ENCODE measurements around the gene UNC45B.
"Not testable (repeated sequence)": the region's sequence is repeated elsewhere in the genome, so short reads cannot be mapped to it uniquely, and the experiment has no call there.

Gene UNC45B

DNA sequence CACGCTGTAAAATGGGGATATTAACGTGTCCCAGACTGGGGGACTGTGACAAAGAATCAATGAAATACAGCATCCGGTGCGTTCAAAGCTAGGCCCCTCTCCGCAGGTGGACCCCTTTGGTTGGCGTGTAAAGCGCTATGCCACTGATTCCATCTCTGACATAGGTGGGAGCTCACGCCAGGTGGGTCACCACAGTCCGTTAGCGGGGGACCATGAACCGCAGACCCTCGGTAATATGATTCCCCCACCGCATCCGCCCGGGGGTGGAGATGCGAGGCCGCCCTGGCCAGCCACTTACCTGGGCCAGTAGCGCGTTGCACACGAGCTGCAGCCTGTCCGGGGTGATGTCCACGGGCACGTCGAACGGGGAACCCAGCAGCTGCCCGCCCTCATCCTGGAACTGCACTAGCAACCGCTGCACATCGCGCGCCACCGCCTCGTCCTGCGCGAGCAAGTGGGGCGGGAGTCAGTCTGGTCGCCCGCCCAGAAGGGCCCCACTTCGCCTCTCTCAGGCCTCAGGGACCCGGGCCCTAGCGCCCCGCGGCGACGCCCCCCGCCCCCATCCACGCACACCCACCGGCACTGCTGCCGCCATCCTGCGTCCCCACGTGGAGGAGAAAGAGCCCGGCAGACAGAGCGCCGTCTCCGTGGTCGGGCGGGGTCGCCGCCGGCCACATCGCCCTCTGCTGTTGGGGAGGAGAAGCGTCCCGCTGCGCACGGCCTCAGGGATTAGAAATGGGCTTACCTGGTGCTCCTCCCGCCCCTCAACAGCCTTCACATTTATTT is 5.7 kb upstream of the UNC45B start, which contains the start of gene NLE1:
TSS of gene NLE1 (minus strand) at position 623 of the 786 bp plus-strand sequence. CDS start at position 595, 28 bp downstream.
- DNase-seq, result peak; percentile 63

DNA sequence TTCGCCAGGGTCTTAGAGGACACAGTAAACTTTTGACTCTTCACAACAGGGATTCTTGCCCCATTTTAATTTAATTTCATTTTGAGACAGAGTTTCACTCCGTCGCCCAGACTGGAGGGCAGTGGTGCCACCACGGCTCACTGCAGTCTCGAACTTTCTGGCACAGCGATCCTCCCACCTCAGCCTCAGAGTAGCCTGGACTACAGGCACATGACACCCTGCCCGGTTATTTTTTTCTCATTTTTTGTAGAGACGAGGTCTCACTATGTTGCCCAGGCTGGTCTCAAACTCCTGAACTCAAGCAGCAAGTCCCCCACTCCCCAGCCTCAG is 5.2 kb upstream of the UNC45B start:
- no peak for DNase-seq

DNA sequence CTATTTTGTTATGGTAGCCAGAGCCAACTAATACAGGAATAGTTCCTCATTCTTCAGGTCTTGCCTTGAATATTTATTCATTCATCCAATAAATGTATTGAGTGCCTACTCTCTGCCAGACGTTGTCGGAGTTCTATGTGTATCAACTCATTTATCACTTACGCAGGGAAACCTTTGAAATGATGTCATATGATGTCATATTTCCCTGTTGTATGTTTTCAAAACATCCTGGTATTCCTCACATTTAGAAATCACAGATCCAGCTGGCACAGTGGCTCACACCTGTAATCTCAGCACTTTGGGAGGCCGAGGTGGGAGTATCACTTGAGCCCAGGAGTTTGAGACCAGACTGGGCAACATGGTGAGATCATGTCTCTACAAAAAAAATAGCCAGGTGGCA is 2.8 kb upstream of the UNC45B start:
- DNase-seq, result no peak

DNA sequence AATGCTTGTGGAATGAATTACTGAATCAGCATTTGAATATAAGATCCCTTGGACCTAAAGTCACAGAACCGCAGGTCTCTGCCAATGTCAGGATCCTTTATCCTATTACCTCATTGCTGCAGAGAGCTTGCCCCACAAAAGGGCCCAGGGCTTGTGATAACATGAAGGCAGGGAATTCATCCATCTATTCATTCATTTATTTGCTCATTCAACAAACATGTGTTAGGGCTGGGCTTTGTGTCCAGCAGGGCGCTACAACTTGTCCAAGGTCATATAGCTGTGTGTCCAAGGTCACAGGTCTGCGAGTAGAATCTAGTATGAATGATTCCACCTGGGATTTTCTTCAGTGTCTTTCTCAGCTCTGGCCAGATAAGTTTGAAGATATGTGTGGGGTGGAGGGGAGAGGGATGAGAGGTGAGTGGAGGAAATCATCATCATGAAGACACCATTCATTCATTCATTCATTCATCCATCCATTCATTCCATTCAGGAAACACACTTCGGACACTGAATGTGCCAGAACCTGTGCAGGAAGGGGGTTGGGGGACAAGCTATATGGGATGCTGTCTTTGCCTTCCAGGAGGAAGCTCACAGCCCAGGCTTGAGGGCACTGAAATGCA is 1.3 kb upstream of the UNC45B start:
- no peak for DNase-seq

DNA sequence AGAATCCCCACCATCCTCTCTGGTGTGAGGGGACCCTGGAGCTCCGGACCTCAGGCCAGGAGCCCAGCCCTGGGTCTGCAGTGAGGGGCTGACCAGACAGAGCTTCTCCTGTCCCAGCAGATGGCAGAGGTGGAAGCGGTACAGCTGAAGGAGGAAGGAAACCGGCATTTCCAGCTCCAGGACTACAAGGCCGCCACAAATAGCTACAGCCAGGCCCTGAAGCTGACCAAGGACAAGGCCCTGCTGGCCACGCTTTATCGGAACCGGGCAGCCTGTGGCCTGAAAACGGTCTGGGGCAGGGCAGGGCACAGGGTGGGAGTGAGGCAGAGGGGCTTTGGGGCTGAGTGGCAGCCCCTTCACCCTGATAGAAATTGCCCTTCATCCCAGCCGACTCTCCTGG is 527 bp downstream of the UNC45B start:
- no peak for DNase-seq

DNA sequence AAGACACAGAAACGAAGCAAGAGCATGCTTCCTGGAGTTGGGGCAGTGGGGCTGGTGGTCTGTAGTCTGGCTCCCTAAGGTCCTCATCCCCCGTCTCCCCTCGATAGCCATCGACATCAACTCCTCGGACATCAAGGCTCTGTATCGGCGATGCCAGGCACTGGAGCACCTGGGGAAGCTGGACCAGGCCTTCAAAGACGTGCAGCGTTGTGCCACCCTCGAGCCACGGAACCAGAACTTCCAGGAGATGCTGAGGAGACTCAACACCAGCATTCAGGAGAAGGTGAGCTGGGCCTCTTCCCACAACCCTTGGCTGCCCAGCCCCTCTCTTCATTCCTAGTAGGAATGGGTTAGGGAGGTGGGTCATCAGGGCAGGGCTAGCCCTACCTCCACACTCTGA is 2.3 kb downstream of the UNC45B start:
- DNase-seq, result no peak

DNA sequence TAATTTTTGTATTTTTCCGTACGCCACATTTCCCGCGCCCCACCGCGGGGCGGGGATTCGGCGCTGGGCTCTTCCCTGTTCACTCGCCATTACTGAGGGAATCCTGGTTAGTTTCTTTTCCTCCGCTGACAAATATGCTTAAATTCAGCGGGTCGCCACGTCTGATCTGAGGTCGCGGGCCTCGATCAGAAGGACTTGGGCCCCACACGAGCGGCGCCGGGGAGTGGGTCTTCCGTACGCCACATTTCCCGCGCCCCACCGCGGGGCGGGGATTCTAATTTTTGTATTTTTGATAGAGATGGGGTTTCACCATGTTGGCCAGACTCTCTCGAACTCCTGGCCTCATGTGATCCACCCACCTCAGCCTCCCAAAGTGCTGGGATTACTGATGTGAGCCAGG is 3.5 kb downstream of the UNC45B start:
- DNase-seq, result not testable (repeated sequence)

DNA sequence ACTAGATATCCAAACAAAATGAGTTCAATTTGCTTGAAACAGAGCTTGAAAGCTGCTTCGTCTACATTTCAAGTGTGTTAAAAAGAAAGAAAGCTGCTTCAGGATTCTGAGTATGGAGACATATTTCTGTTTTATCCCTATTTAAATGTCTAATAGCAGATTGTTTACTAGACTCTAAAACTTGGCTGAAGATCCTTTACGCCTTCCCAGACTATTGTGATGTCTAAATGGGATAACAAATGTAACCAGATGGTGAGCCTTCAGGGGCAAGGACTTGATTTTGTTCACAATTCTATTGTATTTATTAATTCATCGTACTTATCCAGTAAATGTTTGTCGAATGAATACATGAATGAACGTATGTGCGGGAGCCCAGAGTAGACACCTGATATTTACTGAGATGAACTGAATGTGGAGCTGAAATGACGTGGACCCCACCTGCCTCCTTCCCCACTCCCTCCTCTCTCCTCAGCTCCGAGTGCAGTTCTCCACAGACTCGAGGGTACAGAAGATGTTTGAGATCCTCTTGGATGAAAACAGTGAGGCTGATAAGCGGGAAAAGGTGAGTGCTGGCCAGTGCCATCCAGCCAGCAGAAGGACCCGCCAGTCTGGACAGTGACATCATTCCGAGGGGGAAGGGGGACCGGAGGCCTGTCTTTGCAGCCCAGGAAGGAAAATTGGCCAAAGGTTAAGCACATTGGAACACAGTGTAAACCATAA is 5.0 kb downstream of the UNC45B start:
- no peak for DNase-seq

DNA sequence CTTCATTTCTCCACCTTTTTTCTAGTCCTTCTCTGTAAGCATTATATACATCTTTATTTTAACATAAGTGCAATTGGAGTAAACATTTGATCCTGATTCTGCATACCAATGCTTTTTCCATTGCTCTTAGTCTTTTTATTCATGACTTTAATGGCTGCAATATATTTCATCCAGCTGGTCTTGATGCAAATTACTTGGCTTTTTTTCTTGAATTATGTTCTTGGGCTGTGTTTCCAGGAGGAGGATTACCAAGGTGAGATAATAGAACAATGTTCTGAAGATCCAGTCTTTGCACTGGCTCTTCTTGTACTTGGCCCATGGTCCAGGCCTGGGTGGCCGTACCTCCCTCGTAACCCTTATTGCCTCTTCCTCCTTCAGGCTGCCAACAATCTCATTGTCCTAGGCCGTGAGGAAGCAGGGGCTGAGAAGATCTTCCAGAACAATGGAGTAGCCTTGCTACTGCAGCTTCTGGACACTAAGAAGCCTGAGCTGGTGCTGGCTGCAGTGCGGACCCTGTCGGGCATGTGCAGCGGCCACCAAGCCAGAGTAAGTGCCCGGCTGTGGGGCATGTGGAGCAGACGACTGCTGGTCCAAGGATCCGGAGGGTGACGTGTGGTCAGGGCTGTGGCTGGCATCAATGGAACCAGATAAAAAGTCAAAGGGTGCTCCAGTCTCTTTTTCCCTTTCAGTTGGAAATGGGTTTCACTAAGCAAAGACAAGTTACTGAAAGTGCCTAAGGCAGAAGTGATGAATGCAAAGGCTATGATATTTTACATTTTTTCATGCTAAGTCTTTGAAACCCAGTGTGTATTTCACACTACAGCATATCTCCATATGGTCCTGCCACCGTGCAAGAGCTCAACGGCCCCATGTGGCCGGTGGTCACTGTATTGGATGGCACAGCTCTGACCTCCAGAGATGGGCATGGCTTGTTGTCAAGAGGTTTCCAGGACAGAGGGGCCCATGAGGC is 6.9 kb downstream of the UNC45B start:
- no peak for DNase-seq

DNA sequence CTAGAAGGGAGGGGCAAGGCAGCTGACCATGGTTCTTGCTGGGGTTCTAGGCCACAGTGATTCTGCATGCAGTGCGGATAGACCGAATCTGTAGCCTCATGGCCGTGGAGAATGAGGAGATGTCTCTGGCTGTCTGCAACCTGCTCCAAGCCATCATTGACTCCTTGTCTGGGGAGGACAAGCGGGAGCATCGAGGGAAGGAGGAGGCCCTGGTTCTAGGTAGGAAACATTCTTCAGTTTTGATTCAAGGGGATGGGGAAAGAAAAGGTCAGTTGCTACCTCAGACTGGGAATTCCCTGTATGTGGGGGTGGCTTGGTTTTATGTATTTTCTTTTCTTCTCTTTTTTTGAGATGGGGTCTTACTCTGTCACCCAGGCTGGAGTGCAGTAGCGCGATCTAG is 7.6 kb downstream of the UNC45B start:
- no peak for DNase-seq

DNA sequence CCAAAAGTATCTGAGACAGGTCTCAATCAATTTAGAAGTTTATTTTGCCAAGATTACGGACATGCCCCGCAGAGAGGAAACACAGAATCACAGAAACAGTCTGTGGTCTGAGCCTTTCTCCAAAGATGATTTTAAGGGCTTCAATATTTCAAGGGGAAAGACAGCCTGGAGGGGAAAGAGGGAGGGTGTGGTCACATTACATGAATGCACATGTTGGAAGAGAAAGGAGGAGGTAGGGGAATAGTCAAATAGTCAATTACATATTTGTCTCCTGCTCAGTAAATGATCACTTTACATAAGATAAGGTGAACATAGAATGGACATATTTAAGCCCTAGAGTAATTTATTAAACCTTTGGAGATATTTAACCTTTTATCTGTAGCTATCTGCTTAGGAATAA is 12.3 kb downstream of the UNC45B start:
- no peak for DNase-seq

DNA sequence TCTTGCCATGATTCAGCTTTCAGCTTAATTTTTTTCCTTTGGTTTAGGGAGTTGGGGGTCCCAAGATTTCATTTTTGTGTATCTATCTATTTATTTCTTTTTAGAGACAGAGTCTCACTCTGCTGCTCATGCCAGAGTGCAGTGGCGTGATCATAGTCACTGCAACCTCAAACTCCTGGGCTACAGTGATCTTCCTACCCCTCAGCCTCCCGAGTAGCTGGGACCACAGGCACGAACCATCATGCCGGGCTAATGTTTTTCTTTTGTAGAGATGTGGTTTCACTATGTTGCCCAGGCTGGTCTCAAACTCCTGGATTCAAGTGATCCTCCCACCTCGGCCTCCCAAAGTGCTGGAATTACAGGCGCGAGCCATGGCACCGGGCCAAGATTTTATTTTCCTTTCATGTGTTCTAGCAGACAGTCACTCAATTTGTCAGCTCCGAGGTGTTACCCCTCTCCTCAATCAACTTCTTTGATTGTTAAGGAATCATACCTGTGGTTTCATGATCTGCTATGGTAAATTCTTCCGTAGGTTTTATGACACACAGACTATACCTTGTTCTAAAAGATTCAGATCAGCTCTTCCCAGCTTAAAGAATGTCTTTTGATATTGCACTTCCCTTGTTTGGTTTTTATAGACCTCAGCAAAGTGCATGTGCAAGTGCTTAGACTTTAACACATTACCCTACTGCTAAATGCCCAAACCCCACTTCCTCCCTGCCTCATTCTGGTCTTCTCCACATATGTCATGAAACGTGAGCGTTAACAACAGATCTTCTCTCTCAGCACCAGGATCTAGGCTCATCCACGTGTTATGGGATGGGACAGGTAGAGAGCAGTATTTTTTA is 13.0 kb downstream of the UNC45B start:
- no peak for DNase-seq

DNA sequence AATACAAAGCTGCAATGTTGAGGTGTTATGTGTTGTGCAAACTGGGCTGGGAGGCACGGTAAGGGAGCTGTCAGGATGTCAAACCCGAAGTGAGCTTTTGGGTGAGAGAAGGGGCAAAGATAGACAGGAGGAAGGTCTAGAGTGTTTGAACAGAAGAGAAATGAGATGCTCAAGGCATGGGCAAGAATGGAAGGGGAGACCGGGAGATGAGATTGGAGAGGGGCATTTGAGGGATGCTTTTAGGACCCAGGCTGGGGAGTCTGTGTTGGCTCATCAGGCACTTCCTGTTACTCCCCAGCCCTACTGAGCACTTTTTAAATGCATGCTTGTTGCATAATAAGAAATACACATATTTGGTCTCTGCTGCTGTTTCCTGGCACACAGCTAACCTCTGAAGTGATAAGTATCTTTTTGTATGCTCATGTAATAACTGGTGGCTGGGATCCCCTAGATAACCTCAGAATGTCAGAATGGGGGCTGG is 13.7 kb downstream of the UNC45B start:
- no peak for DNase-seq

DNA sequence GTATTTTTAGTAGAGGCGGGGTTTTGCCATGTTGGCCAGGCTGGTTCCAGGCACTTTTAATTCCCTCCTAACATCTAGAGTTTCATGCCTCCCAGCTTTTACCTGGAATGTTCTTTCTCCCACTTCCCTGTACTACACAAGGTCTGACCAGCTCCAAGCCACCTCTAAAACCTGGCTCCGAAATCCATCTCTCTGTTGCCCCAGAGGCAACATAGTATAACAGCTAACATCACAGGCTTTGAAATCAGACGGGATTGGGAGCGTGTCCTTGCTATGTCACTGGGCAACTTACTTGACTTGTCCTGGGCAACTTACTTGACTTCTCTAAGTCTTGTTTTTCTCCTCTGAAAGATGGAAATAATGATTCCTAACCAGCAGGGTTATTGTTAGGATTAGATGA is 15.1 kb downstream of the UNC45B start:
- no peak for DNase-seq

DNA sequence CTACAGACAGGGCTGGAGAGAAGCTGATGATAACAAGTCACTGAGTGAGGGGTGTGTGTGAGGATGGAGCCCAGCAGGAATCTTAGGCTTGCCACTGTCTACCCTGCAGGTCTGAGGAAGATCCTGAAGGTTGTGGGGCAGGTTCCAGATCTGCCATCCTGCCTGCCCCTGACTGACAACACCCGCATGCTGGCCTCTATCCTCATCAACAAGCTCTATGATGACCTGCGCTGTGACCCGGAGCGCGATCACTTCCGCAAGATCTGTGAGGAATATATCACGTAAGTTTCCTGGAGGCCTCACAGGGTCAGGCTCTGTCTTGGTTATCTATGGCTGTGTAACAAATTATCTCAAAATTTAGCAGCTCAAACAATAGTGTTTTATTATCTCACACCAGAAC is 16.3 kb downstream of the UNC45B start:
- DNase-seq, result no peak

DNA sequence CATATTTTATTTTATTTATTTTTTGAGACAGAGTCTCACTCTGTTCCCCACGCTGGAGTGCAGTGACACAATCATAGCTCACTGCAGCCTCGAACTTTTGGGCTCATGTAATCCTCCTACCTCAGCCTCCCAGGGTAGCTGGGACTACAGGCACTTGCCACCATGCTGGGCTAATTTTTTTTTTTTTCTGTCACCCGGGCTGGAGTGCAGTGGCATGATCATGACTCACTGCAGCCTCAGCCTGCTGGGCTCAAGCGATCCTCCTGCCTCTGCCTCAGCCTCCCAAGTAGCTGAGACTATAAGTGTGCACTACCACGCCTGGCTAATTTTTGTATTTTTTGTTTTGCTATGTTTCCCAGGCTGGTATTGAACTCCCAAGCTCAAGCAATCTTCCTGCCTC is 17.1 kb downstream of the UNC45B start:
- no peak for DNase-seq

DNA sequence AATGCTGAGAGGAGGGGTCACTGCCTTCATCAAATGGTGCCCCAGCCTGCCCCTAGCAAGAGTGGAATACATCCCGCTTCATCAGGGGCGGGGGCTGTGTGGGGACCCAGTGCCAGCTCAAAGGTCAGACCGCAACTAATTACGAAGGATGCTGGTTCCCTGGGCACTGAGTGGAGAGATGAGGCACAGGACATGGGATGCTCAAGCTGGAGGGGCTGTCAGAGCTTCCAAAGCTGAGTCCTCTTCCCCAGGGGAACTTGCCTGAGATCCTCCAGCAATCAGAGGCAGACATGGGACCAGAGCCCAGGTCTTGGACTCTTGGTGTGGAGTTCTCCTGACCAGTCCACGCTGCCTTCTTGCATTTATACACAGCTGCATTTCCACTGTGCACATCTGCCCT is 18.9 kb downstream of the UNC45B start:
- DNase-seq, result no peak

DNA sequence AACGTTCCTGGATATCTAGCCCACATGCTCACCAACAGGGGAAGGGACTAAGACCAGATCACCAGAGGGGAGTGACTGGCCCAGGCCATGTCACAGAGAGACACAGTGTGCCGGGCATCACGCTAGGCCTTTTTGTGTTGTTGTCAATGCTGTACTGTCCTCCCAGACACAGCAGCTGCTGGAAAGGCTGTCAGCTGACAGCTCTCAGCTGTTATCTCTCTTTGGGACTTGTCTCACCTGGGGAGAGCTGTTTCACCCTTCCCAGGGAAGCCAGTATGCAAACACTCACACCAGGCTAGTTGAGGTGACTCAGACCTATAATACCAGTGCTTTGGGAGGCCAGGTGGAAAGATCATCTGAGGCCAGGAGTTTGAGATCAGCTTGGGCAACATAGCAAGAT is 19.4 kb downstream of the UNC45B start:
- no peak for DNase-seq

DNA sequence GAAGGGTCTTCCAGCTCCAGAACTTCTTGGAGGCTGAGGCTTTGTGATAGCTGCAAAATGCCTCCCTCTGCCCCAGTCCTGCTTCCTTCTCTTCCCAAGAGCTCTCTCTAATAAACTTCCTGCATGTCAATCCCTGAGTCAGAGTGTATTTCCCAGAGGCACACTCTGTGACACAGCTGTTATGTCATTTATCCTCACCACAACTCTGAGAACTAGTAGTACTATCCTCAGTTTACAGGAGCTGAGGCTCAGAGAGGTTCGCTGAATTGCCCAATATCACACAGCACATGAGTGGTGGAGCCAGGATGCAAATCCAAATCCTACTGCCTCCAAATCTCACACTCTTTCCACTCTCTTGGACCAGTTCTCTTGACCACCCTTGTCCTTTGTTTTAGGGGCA is 20.0 kb downstream of the UNC45B start:
- no peak for DNase-seq

DNA sequence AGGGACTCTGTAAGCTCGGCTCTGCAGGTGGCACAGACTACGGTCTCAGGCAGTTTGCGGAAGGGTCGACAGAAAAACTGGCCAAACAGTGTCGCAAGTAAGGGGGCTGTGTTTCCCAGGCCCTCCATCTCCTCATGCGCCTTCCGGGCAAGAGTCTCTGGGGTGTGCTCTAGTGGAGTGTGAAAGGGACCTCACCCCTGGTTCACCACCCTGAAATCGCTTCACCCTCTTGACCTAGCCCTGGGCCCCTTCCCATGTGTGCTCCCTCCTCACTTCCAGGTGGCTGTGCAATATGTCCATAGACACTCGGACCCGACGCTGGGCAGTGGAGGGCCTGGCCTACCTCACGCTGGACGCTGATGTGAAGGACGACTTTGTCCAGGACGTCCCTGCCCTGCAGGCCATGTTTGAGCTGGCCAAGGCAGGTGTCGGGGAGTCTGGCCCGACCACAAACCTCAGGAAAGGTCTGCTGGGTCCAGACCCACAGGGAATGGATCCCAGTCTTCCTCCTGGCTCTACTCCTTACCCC is 22.3 kb downstream of the UNC45B start:
- DNase-seq, result no peak

DNA sequence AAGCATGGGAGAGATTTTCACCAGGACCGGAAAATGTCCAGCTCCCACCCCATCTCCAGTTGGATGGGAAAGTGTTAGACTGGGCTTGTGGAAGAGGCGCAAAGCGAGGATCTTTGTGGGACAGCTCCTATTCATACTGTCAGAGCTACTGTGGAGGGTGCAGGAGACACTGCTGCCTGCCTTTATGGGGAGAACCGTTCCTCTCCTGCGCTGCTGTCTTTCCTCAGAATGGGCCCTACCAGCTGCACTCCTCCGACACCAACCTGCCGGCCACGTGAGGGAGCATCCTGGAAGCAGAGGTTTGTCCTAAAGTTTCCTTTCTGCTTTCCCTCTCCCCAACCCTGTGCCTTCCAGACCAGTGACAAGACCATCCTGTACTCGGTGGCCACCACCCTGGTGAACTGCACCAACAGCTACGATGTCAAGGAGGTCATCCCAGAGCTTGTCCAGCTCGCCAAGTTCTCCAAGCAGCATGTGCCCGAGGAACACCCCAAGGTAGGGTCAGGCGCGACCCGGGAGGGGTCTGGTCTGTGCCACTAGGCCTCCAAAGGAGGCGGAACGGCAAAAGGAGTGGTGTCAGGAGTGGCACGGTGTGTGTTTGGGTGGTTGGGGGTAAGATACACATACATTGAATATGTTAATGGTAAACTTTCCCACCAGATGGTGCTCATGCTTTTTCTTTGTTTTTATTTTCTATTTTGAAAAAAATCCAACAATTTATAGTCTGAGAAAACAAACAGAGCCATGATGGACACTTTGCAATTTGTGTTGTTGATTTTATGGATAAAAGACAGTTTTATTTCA is 23.6 kb downstream of the UNC45B start:
- DNase-seq, result no peak
